HG03439 (cell line): ENCODE data around the gene PLA1A.
A peak's percentile ranks its signal among the peaks of the same experiment; 100 is the strongest.

Experiments used
- ATAC-seq: cut with Tn5 transposase; IDR thresholded peaks from one replicate; pipeline ENCODE4 v1.9.1; 2021; ENCODE audit warnings: mild to moderate bottlenecking, moderate library complexity; ENCODE audit not compliant: unreplicated experiment

PLA1A gene

GRCh38 chr3:119636249-119636648 lies 38.6 kb downstream of the PLA1A start:
- no peak for ATAC-seq

- no peak for ATAC-seq
Measured at GRCh38 chr3:119636891-119637611, 39.4 kb downstream of the PLA1A start.

- ATAC-seq, result peak; percentile 29
Measured at GRCh38 chr3:119637679-119638477, 40.2 kb downstream of the PLA1A start.

GRCh38 chr3:119639494-119640350 lies 42.0 kb downstream of the PLA1A start:
- ATAC-seq, result no peak

DNA sequence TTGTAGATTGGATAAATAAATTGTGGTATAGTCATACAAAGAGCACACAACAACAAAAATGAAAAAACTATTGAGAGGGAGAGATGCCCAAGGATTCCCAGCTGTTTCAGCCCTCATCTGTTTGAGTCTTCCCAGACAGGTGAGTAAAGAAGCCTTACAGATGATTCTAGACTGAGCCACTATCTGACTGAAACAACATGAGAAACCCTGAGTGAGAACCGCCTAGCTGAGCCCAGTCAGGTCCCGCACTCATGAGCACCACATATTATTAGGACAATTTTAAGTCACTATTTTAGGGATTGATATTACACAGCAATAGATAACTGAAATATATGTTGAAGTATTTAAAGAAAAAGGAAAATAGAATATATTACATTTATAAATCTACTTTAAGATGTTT lies 43.7 kb downstream of the PLA1A start:
- ATAC-seq, result no peak

- ATAC-seq, result no peak
Measured at GRCh38 chr3:119642746-119643473, 45.2 kb downstream of the PLA1A start.

DNA sequence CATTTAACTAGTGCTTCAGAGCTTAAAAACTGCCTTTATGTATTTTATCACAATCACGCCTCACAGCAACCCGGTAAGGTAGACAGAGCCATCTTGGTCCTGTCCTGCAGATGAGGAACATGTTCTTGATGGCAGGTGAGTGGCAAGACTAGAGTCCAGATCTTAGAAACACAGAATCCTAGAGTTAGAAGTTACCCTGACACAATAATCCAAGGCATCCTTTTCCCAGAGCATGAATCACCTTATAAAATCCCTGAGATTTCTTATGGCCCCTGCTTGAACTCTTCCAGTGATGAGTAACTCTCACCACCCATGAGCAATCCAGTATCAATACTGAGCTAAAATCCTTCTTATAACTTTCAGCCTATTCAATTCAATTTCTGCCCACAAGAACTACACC lies 45.8 kb downstream of the PLA1A start:
- no peak for ATAC-seq

DNA sequence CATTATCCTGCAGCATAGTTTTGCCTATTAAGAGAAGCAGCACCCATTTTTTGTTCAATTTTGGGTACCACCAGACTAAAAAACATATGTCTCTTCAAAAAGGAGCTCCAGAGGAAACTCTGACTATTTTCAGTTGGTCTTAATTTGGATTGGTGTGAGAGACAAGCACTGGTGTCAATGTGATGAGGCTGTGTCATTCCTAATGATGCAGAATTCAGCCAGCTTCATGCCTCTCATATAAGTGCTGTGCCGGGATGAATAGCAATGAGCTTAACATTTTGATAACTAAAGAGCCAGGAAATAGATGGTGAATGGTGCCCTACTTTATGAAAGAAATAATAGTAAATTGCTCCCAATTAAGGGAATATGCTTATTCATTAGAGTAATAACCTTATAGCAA lies 46.8 kb downstream of the PLA1A start:
- no peak for ATAC-seq

DNA sequence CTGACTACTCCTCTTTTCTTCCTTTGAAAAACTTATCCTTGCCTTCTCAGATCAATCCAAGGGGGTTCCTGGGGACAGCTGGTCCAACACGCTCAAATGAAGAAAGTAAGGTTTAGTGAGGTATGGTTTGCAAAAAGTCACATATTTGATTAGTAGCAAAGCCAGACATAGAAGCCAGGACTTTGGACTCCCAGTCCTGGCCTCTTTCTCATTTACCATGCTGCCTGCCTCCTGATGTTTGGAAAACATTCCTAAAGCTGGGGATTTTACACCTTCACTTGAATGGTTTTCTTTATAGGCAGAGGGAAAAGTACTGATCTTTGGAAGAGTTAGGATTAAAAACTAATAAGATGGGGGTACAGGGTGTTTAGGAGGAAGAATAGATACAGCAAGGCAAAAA lies 48.1 kb downstream of the PLA1A start:
- no peak for ATAC-seq

DNA sequence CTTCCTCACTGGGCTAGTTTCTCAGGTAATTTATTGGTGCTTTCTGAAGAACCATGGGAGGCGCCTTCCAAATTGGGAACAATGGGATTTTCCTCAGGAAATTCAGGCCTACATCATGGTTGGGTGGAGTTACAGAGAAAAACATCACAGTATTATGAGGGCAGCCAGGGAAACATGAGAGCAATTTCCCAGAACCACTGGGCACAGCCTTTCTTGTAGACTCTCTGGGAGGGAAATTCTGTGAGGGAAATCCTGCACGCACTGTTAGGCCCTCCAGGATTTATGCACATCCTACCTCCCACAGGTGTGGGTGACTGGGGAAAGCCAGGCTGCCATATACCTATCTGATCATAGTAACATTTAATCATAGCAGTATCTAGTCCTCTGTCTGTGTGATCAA lies 49.5 kb downstream of the PLA1A start:
- ATAC-seq, result no peak

GRCh38 chr3:119647843-119648575 lies 50.3 kb downstream of the PLA1A start:
- no peak for ATAC-seq

DNA sequence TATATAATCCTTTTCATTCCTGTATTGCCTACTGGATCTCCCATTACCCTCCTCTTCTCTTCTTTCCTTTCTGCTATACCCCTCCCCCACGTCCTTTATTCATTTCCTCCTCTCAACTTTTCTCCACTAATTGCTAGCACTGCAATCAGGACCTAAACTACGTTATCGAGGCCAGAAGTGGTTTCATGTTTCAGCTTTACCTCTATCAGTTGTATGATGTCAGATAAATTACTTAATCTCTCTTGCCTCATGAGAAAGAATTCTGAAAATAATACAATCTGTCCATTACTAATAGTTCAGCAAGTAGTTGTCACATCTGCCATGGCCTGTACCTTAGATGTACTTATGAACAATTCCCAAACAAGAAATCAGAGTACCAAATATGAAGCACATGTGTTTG lies 52.1 kb downstream of the PLA1A start:
- ATAC-seq, result no peak

DNA sequence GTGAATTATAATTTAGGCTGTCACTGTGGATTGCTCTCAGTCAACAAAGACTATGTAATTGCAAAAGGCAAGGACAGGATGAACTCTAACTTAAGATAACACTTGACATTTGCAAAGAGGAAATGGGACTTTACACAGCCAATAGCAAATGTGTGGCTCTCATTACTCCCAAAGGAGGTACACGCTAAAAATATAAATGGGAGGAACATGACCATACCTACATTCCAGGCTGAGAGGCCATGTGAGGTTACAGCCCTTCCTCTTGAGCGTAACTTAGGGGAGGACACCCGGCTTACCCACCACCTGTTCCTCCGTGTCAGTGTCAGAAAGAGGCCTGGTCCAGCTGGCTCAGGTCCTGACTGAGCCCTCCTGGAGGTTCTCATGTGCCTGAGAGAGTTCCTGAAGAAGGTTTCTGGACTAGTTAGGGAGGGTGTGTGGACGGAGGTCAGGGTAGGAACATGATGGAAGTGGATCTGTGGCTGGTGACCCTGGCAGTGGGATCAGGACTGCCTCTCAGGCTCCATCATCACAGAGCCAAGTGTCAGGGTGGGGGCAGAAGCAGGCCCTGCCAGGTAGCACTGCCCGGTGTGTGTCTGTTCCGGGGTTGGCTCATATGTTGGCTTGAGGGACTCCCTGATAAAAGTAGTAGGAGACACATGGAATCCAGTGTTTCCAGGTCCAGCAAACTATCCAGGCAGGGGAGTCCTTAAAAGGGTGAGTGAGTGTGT lies 54.8 kb downstream of the PLA1A start:
- ATAC-seq, result no peak

GRCh38 chr3:119653876-119654275 lies 56.2 kb downstream of the PLA1A start:
- ATAC-seq, result no peak

DNA sequence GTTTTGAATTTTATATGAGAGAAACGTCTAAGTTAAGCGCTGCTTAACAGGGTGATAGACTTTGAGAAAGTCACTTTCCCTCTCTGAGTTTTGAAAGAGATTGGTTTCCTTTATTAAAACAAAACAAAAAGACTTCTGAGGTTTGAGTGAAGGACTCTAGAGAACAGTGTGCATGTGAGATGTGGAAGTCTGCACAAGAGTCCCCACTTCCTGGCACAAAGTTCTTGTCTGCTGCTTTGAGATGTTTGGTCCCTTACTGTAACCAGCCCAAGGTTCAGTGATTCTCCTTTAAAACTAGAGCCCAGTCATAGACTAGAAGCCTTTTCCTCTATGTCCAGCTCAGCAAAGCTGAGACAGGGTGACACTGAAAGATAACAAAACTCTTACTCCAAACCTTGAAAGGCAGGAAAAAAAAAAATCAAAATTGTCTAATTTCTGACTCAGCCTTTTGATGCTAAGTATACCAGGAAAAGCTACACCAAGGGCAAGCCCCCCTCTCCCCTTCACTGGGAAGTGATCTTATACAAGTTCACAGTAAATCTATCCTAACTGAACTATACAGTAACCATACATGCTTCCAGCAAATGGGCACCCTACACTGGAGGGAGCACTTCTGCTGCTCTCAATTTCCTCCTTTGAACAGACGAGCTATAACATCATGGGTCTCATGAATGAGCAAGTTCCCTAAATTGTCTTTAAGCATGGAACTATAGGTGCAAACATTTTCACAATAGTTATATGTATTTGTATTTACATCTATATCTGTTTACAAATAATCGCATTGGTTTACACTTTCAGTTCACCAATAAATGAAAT lies 60.4 kb downstream of the PLA1A start:
- no peak for ATAC-seq

DNA sequence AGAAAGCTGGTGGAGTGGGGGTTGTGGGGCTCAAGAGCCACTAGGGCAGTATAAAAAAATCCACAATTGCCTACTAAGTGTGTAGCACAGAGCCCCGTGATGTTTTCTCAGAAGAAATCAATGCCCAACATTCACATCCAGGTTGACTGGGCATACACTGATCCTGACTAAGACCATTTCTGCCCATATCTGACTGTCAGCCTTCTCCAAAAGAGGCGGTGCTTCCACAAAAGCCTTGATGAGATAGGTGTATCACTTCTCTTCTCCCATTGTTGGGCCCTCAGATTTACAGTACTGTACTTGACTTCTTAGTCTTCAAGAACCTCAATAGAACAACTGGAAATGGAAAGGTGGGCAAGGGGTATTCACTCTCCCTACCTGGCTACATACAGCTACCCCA lies 61.3 kb downstream of the PLA1A start:
- ATAC-seq, result no peak

- ATAC-seq, result no peak
Measured at GRCh38 chr3:119659606-119660291, 62.1 kb downstream of the PLA1A start.
